ENCODE data around the gene LMF2. TPM values are rescaled to one million over a fixed set of nuclear protein-coding genes. Genes with fewer than 3 reads are reported as not detected.
A peak's percentile ranks its signal among the peaks of the same experiment; 100 is the strongest.

Gene LMF2
- polyA plus RNA-seq, 3 donors, result 15.0 to 145 (median 16.6) TPM

DNA sequence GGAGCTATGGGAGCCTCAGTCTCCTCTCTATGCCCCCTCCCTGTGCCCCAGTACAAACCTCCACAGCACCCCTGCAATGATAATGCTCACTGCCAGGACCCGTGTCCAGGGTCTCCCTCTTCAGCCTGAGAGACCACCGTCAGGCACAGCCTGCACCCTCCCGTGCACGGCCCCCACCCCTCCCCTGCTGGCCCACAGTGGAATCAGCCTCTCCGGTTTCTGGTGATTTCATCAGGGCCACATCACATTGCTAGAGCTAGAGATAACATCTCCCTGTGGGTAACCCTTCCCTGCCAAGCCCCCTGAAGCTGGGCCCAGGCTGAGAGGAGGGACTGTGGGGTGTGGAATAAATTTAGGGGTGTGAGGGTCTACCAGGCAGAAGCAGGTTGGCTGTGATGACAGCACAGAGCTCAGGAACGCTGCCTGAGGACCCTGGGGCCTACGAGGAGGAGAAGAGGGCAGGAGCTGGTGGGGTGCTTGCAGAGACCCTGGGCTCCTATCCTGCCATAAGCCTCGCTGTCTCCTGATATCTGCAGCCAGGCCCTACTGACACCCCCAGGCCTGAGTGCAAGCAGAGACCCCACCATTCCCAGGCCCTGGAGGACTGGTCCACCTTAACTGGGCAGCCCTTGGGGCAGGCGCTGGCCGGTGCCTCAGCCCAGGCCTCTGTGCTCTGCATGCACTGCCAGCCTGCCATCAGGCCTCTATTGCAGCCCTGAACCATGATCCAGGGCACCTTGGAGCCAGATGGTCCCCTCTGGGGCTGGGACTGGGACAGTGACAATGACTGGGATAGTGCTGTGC, 38.2 kb upstream of the LMF2 start, which contains the start of gene KLHDC7B:
KLHDC7B (plus strand) TSS at position 378 of the 804 bp plus-strand sequence; CDS start at position 723, 345 bp downstream.
- no peaks in the 10 kb centered on the region for H4K20me1 ChIP-seq (ENCODE audit: insufficient read depth, low read length)
- H3K27ac ChIP-seq (ENCODE audit: low read depth in 1 of 2, low read length in 2 of 2), result peak within 1 kb of the TSS; percentile 99 to 100
- H3K4me2 ChIP-seq (replicated peaks; ENCODE audit: extremely low read depth, low read length, poor library complexity, severe bottlenecking), result peak within 1 kb of the TSS; percentile 88
- H3K4me1 ChIP-seq (ENCODE audit: control insufficient read depth in 1 of 2, insufficient read depth in 2 of 2, low read length in 2 of 2), result peaks cover 73 to 94% of the 10 kb centered on the region in 2 donors
- H3K9ac ChIP-seq (ENCODE audit: insufficient read depth, low read length, poor library complexity, severe bottlenecking), result peak within 1 kb of the TSS; percentile 73
- peak within 1 kb of the TSS; percentile 61 for H2AFZ ChIP-seq (ENCODE audit: insufficient read depth, low read depth, low read length, poor library complexity, severe bottlenecking)
- peaks cover 5% of the 10 kb centered on the region in 2 donors for H3K36me3 Mint-ChIP-seq
- H3K4me3 ChIP-seq (replicated peaks in 1 of 3; ENCODE audit: low read depth in 2 of 3, low read length in 3 of 3), result peak within 1 kb of the TSS in 1 of 3 experiments; percentile 73
- peaks cover 16% of the 10 kb centered on the region for H3K79me2 ChIP-seq (ENCODE audit: insufficient read depth, low read length)
- peaks cover 0 to 6% (median 0%) of the 10 kb centered on the region in 7 donors for H3K9me3 Mint-ChIP-seq
- no peak for DNase-seq
- peaks cover 61% of the 10 kb centered on the region for H3K4me1 Mint-ChIP-seq
- no peaks in the 10 kb centered on the region for H3K9me3 ChIP-seq (replicated peaks in 1 of 2; ENCODE audit: control insufficient read depth in 1 of 2, insufficient read depth in 1 of 2, low read length in 2 of 2)
- H3K27me3 Mint-ChIP-seq (ENCODE audit: low read depth in 3 of 3), result peaks cover 3 to 24% (median 5%) of the 10 kb centered on the region in 3 donors
- TF ChIP-seq, protein P1, sequence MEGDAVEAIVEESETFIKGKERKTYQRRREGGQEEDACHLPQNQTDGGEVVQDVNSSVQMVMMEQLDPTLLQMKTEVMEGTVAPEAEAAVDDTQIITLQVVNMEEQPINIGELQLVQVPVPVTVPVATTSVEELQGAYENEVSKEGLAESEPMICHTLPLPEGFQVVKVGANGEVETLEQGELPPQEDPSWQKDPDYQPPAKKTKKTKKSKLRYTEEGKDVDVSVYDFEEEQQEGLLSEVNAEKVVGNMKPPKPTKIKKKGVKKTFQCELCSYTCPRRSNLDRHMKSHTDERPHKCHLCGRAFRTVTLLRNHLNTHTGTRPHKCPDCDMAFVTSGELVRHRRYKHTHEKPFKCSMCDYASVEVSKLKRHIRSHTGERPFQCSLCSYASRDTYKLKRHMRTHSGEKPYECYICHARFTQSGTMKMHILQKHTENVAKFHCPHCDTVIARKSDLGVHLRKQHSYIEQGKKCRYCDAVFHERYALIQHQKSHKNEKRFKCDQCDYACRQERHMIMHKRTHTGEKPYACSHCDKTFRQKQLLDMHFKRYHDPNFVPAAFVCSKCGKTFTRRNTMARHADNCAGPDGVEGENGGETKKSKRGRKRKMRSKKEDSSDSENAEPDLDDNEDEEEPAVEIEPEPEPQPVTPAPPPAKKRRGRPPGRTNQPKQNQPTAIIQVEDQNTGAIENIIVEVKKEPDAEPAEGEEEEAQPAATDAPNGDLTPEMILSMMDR (IDR thresholded peaks at IDR 0.05), result no peak
- peak within 1 kb of the TSS; percentile 72 to 79 for H3K4me3 Mint-ChIP-seq
- H3K27ac Mint-ChIP-seq, result peak within 1 kb of the TSS; percentile 41 to 100 (median 99)
- 53% methylated on average over 9 of the region's 10 CpGs for WGBS (ENCODE audit: insufficient coverage)
- no peaks in the 10 kb centered on the region for H3K36me3 ChIP-seq (replicated peaks in 1 of 2; ENCODE audit: control insufficient read depth in 1 of 2, insufficient read depth in 2 of 2, low read length in 2 of 2)
- no peaks in the 10 kb centered on the region for H3K27me3 ChIP-seq (ENCODE audit: control insufficient read depth in 2 of 2, insufficient read depth in 2 of 2, low read length in 2 of 2)
- intact Hi-C loops (cut with micrococcal nuclease), result loop anchor here (2.0 to 5.0 kb wide), 3 partner anchors 15 to 37 kb away; partner anchors contain the start of genes CHKB (in 1 of the 2) and SYCE3 (in 1 of the 2)

DNA sequence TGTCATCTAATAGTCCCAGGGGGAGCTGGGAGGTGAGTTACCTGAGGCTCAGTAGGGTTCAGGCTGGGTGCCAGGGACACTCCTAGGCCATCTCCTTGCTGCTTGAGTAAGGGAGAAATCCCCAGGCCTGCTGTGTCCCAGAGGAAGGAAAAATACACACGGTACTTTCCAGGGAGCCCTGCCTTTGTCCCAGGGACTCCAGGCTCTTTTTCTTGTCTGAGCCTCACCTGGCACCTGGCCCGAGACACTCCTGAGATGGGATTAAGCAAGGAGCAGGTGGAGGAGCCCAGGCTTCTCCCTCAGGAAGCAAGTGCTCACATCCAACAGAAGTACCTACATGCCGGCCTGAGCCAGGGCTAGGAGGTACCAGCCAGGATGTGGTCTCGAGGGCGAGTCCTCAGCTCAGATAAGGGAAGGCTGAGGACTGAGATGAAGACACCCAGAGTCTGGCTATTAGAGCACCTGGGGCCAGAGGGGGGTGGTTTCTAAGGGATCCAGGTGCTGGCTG, 37.3 kb upstream of the LMF2 start:
- peaks cover 80 to 97% of the 10 kb centered on the region in 2 donors for H3K4me1 ChIP-seq (ENCODE audit: control insufficient read depth in 1 of 2, insufficient read depth in 2 of 2, low read length in 2 of 2)
- Mint-ChIP-seq H3K9me3 (peaks cover 0 to 3% (median 0%) of the 10 kb centered on the region in 7 donors), H3K4me1 (peaks cover 65% of the 10 kb centered on the region), H3K36me3 (peaks cover 3 to 5% of the 10 kb centered on the region in 2 donors), H3K27ac (peak overlapping the region; percentile 97 to 100 (median 99)), H3K27me3 (ENCODE audit: low read depth in 3 of 3) (peaks cover 1 to 22% (median 3%) of the 10 kb centered on the region in 3 donors), H3K4me3 (peak overlapping the region; percentile 72 to 79)
- WGBS (ENCODE audit: insufficient coverage), result 44% methylated on average over 4 of the region's 5 CpGs
- intact Hi-C loops (cut with micrococcal nuclease), result loop anchor here (2.0 to 5.0 kb wide), 3 partner anchors 16 to 38 kb away; partner anchors contain the start of genes CHKB (in 1 of the 2) and SYCE3 (in 1 of the 2)
- DNase-seq, result peak in 1 of 3 donors; percentile 42
- peak overlapping the region; percentile 61 for H2AFZ ChIP-seq (ENCODE audit: insufficient read depth, low read depth, low read length, poor library complexity, severe bottlenecking)
- no peaks in the 10 kb centered on the region for H3K27me3 ChIP-seq (ENCODE audit: control insufficient read depth in 2 of 2, insufficient read depth in 2 of 2, low read length in 2 of 2)
- no peaks in the 10 kb centered on the region for H3K36me3 ChIP-seq (replicated peaks in 1 of 2; ENCODE audit: control insufficient read depth in 1 of 2, insufficient read depth in 2 of 2, low read length in 2 of 2)
- H3K27ac ChIP-seq (ENCODE audit: low read depth in 1 of 2, low read length in 2 of 2), result peak overlapping the region; percentile 99 to 100
- peak overlapping the region; percentile 18 to 73 (median 34) for H3K4me3 ChIP-seq (replicated peaks in 1 of 3; ENCODE audit: low read depth in 2 of 3, low read length in 3 of 3)
- TF ChIP-seq, protein P1 (IDR thresholded peaks at IDR 0.05), result no peak
- H3K9me3 ChIP-seq (replicated peaks in 1 of 2; ENCODE audit: control insufficient read depth in 1 of 2, insufficient read depth in 1 of 2, low read length in 2 of 2), result no peaks in the 10 kb centered on the region
- peaks cover 16% of the 10 kb centered on the region for H3K79me2 ChIP-seq (ENCODE audit: insufficient read depth, low read length)
- peak overlapping the region; percentile 81 for H3K4me2 ChIP-seq (replicated peaks; ENCODE audit: extremely low read depth, low read length, poor library complexity, severe bottlenecking)
- peak overlapping the region; percentile 73 for H3K9ac ChIP-seq (ENCODE audit: insufficient read depth, low read length, poor library complexity, severe bottlenecking)
- no peaks in the 10 kb centered on the region for H4K20me1 ChIP-seq (ENCODE audit: insufficient read depth, low read length)
